ENCODE measurements around the gene PCDH12.

Gene PCDH12

DNA sequence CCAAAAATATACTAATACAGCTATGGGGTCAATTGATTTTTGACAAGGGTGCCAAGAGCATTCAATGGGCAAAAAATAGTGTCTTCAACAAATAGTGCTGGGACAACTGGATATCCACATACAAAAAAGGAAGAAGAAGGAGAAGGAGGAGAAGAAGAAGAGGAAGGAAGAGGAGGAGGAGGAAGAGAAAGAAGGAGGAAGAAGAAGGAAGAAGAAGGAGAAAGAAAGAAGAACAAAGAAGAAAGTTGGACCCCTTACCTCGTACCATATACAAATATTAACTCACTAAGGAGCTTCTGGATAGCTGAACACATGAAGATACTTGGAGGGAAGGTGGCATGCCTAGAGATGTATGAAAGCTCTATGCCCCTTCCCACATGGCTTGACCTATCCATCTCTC lies 51.5 kb downstream of the PCDH12 start:
- DNase-seq: no peak

DNA sequence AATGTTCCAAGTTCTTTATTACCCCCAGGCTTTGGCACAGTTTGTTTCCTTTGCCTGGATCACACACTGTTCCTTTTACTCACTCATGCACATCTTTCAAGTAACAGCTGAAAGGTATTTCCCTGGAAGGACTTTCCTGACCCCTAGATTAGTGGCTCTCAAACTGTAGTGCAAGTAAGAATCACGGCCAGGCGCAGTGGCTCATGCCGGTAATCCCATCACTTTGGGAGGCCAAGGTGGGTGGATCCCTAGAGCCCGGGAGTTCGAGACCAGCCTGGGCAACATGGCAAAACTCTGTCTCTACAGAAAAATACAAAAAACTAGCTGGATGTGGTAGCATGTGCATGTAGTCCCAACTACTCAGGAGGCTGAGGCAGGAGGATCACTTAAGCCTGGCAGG lies 53.5 kb downstream of the PCDH12 start:
- DNase-seq: no peak

DNA sequence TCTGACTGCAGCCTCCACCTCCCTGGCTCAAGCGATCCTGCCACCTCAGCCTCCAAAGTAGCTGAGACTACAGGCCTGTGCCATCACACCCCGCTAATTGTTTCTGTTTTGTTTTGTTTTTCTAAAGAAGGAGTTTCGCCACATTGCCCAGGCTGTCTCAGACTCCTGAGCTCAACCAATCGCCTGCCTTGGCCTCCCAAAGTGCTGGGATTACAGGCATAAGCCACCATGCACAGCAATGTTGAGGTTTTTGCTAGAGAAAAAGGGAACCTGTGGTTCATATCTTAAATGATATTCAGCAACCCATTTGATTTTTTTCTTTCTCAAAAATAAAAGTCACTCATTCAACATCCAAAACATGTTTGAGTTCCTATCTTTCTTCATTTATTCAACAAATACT lies 54.7 kb downstream of the PCDH12 start:
- DNase-seq: no peak

DNA sequence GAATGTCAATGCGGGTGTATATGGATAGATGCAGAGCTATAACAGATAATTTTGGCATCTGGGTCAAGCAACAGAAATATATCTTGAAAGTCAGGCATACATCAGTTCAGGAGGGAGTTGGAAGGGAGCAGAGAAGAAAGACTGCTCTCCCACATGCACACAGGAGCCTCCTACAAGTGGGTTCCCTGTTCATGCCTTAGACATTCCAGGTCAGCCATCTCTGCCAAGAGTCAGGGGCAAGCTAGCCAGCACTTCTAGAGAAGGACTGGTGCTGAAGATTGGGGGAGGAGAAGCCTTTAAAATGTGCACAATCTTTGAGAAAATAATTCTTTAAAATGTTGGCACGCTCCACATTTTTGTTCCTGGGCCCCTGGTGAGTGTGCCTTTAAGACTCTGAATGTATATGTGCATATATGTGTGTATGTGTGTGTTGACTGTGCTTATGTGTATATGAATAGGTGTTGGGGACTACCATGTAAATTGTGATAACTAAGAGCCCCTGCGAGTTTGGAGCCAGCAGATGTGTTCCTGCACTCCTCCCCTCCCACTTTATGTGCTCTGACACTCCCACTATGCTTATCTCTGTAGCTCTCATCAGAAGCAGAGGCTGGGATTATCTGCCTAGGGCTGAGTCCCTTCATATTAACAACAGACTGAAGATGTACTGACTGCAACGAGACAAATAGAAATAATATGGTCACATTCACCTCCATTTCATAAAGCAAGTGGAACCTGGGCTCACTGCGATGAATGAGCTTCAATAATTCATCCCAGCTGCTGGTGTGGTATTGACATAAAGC lies 55.8 kb downstream of the PCDH12 start:
- DNase-seq: no peak

DNA sequence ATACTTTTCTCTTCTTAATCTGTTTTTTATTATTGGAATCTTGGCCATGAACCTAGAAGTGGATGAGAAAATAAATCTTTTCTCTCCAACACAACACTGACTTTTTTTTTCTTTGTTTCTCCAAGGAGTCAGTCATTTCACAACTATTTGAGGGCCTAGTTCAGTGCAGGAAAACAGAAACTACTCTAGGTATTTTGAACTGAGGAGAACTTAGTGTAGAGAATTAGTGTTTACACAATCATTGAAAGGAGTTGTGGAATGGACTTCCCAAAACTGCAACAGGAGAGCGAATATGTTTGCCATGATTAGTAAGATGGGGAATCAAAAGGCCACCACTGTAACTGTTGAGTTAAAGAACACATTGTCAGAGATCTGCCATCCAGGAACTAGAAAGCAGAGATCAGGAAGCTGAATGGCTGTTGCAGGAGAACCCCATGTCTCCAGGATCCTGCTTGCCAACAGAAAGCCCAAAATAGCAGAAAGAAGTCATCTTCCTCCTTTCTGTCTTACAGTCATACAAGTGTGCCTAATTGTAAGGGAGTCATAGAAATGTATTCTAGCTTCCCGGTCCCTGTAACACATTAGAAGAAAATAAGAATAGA lies 59.5 kb downstream of the PCDH12 start:
- DNase-seq: no peak

DNA sequence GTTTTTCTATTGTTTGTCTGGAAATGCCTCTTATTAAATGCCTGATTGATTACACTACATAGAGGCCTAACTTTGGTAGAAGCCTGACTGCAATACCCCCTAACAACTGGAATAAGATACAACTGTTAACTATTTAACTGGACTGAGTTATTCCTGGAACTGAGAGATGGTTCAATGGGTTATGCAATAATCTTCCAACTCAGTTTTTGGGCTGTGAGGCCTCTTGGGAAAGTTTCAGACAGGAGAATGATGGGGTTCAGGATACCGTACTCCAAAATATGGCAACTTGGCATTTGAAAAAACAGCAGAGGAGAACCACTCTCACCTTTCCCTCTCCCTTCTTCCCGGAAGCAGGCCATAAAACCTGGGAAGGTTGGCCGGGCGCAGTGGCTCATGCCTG lies 60.6 kb downstream of the PCDH12 start:
- no peak for DNase-seq

All from activated gamma-delta T cell treated with Interleukin-2 at 50 U/mL for 16 hours (primary cell).